GM23338 (cell line): ENCODE measurements around the gene USP1. TPM values are rescaled to one million over a fixed set of nuclear protein-coding genes. Genes with fewer than 3 reads are reported as not detected.

ENCODE experiments used
- ATAC-seq: fragments of 200-7000 bp; cut with Tn5 transposase; 3 replicates; pipeline ENCODE4 v1.9.1; 2020
- DNase-seq: peaks from one replicate; pipeline ENCODE4 v3.0.0-alpha.2; 2015; ENCODE audit warnings: low spot score
- H2AFZ ChIP-seq: fragments of 200-600 bp; sonication (generic); 2 replicates; pipeline ENCODE4 v1.8.0; 2016; ENCODE audit warnings: antibody characterized with exemption, mild to moderate bottlenecking, moderate library complexity
- H3F3A ChIP-seq: fragments of 200-600 bp; sonication (generic); replicated peaks from 2 replicates; pipeline ENCODE4 v1.8.0; 2017; ENCODE audit warnings: antibody characterized with exemption, mixed run types, low read depth
- H3K27ac ChIP-seq: fragments of 200-600 bp; sonication (generic); 2 replicates; pipeline ENCODE4 v1.6.1; 2016; ENCODE audit warnings: low read depth
- H3K27me3 ChIP-seq: fragments of 200-600 bp; sonication (generic); 2 replicates; pipeline ENCODE4 v1.8.0; 2016; ENCODE audit warnings: mild to moderate bottlenecking, mixed run types, moderate library complexity; ENCODE audit not compliant: insufficient read depth
- H3K36me3 ChIP-seq: fragments of 200-600 bp; sonication (generic); 2 replicates; pipeline ENCODE4 v1.8.0; 2016; ENCODE audit warnings: mild to moderate bottlenecking; ENCODE audit not compliant: insufficient read depth
- H3K4me1 ChIP-seq: fragments of 200-600 bp; sonication (generic); 2 replicates; pipeline ENCODE4 v1.8.0; 2016; ENCODE audit warnings: mild to moderate bottlenecking, moderate library complexity; ENCODE audit not compliant: insufficient read depth
- H3K4me2 ChIP-seq: fragments of 200-600 bp; sonication (generic); 2 replicates; pipeline ENCODE4 v1.7.1; 2017; ENCODE audit warnings: mixed run types
- H3K4me3 ChIP-seq: fragments of 200-600 bp; sonication (generic); 2 replicates; pipeline ENCODE4 v1.6.1; 2016; ENCODE audit warnings: mixed run types
- H3K79me2 ChIP-seq: fragments of 200-600 bp; sonication (generic); replicated peaks from 2 replicates; pipeline ENCODE4 v1.8.0; 2017; ENCODE audit warnings: mild to moderate bottlenecking; ENCODE audit not compliant: insufficient read depth
- H3K9me2 ChIP-seq: fragments of 200-600 bp; sonication (generic); 2 replicates; pipeline ENCODE4 v1.8.0; 2017; ENCODE audit not compliant: insufficient read depth
- H4K20me1 ChIP-seq: fragments of 200-600 bp; sonication (generic); replicated peaks from 2 replicates; pipeline ENCODE4 v1.8.0; 2017; ENCODE audit warnings: mild to moderate bottlenecking; ENCODE audit not compliant: insufficient read depth
- H3K27ac Mint-ChIP-seq: 2 replicates; pipeline ENCODE4 v1.8.0; 2020; ENCODE audit warnings: inconsistent platforms, mild to moderate bottlenecking, moderate library complexity, mixed read lengths
- H3K27me3 Mint-ChIP-seq: 3 replicates; pipeline ENCODE4 v1.8.0; 2022; ENCODE audit warnings: low read depth, mild to moderate bottlenecking, moderate library complexity, mixed read lengths, inconsistent platforms; ENCODE audit not compliant: insufficient read depth, poor library complexity
- H3K36me3 Mint-ChIP-seq: 3 replicates; pipeline ENCODE4 v1.8.0; 2021; ENCODE audit warnings: low read depth, mild to moderate bottlenecking, inconsistent platforms, moderate library complexity, mixed read lengths
- H3K4me1 Mint-ChIP-seq: 3 replicates; pipeline ENCODE4 v1.8.0; 2020; ENCODE audit warnings: mild to moderate bottlenecking, inconsistent platforms, mixed read lengths
- H3K4me3 Mint-ChIP-seq: 3 replicates; pipeline ENCODE4 v1.8.0; 2021; ENCODE audit warnings: moderate library complexity, mild to moderate bottlenecking, inconsistent platforms, mixed read lengths
- H3K9me3 Mint-ChIP-seq: 3 replicates; pipeline ENCODE4 v1.8.0; 2020; ENCODE audit warnings: moderate library complexity, mild to moderate bottlenecking, inconsistent platforms, mixed read lengths
- CREB1 ChIP-seq: fragments of 250-450 bp; sonication (Bioruptor Pico); IDR thresholded peaks from 2 replicates; pipeline ENCODE4 v1.5.0; 2020; ENCODE audit warnings: low read depth, mild to moderate bottlenecking, moderate library complexity
- CTCF ChIP-seq, 2 experiments: fragments of 200-600 bp in 1 of 2; sonication (generic) in 1 of 2; conservative IDR thresholded peaks; 2 replicates each; pipeline versions ENCODE4 v1.5.1 to v1.6.1; 2016 to 2017; ENCODE audit warnings: antibody characterized with exemption in 2 of 2, low read depth in 2 of 2, mild to moderate bottlenecking in 2 of 2, moderate library complexity in 1 of 2
- EZH2 ChIP-seq: fragments of 200-600 bp; sonication (generic); IDR thresholded peaks from one replicate; pipeline ENCODE4 v1.8.0; 2017; ENCODE audit warnings: antibody characterized with exemption, mild to moderate bottlenecking, low read depth; ENCODE audit not compliant: unreplicated experiment
- EZH2phosphoT487 ChIP-seq: fragments of 200-600 bp; sonication (generic); IDR thresholded peaks from one replicate; pipeline ENCODE4 v1.8.1; 2018; ENCODE audit warnings: antibody characterized with exemption; ENCODE audit not compliant: unreplicated experiment
- JUNB ChIP-seq: IDR thresholded peaks from one replicate; pipeline ENCODE4 v1.6.1; 2016; ENCODE audit warnings: antibody characterized with exemption; ENCODE audit not compliant: unreplicated experiment
- NANOG ChIP-seq: IDR thresholded peaks from 2 replicates; pipeline ENCODE4 v1.6.1; 2016; ENCODE audit warnings: antibody characterized with exemption, borderline replicate concordance
- POLR2AphosphoS5 ChIP-seq: IDR thresholded peaks from 2 replicates; pipeline ENCODE4 v1.6.1; 2016; ENCODE audit warnings: antibody characterized with exemption, low read depth
- STAT1 ChIP-seq: IDR thresholded peaks from one replicate; pipeline ENCODE4 v1.6.1; 2016; ENCODE audit warnings: antibody characterized with exemption; ENCODE audit not compliant: unreplicated experiment
- ZNF114 ChIP-seq: fragments of 250-450 bp; sonication (Bioruptor Pico); IDR thresholded peaks from 2 replicates; pipeline ENCODE4 v1.5.0; 2020; ENCODE audit warnings: mild to moderate bottlenecking, moderate library complexity
- ZNF331 ChIP-seq: fragments of 250-450 bp; sonication (Bioruptor Pico); IDR thresholded peaks from 2 replicates; pipeline ENCODE4 v1.5.0; 2020; ENCODE audit warnings: low read depth, mild to moderate bottlenecking, moderate library complexity
- ZNF462 ChIP-seq: fragments of 250-450 bp; sonication (Bioruptor Pico); IDR thresholded peaks from 2 replicates; pipeline ENCODE4 v1.5.0; 2020; ENCODE audit warnings: mild to moderate bottlenecking, moderate library complexity
- polyA plus RNA-seq: library from polyadenylated mRNA; unstranded; fragments of >200 nt; fragmentation: Nextera tagmentation; extraction: Ambion mirVana; gene quantifications from 2 replicates; pipeline ENCODE4 v1.2.1, GENCODE V29; 2016
- total RNA-seq: library from RNA; depleted of rRNA; stranded (reverse); fragments of >200 nt; shearing (Covaris generic); gene quantifications from 2 replicates; pipeline ENCODE4 v1.2.3, GENCODE V29; 2014
- TF ChIP-seq, protein P1 (sequence below): IDR thresholded peaks from 2 replicates; pipeline ENCODE4 v1.6.1; 2016; ENCODE audit warnings: antibody characterized with exemption
- TF ChIP-seq, protein P2 (sequence below): IDR thresholded peaks from one replicate; pipeline ENCODE4 v1.6.1; 2018; ENCODE audit warnings: antibody characterized with exemption; ENCODE audit not compliant: unreplicated experiment

The USP1 gene
- total and polyA plus RNA-seq, 2 experiments from 2014 or later = 45.6 to 74.6 TPM

DNA sequence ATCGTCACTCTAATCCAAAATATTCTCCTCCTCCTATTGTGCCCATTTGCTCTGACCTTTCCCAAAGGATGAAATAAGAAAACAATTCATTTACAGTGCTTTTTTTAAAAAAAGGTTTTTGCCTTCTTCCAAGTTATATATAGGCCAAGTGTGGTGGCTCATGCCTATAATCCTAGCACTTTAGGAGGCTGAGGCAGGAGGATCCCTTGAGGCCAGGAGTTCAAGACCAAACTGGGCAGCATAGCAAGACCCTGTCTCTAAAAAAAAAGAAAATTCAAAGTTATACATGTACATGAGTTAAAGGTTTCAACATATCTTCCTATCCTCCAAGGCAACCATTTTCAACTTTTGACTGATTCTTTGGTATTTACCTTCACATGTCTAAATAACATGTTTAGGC, 10.1 kb upstream of the USP1 start:
- no peaks in the 10 kb centered on the region for H4K20me1 ChIP-seq
- H3K36me3 ChIP-seq = no peaks in the 10 kb centered on the region
- H3K36me3 Mint-ChIP-seq = no peaks in the 10 kb centered on the region
- H3K27me3 ChIP-seq = no peaks in the 10 kb centered on the region
- no peaks in the 10 kb centered on the region for H3K4me1 ChIP-seq
- H3K4me3 Mint-ChIP-seq = no peak overlapping the region
- DNase-seq (no peak), ATAC-seq (no peak)
- TF ChIP-seq EZH2phosphoT487 (no peak), STAT1 (no peak), ZNF462 (CRISPR knock-in tag) (no peak), CREB1 (no peak), POLR2AphosphoS5 (no peak), JUNB (no peak), EZH2 (no peak), ZNF114 (no peak), NANOG (no peak), CTCF (conservative IDR thresholded peaks at IDR 0.05; ENCODE audit: low read depth in 2 of 2) (no peak), ZNF331 (CRISPR knock-in tag) (no peak)
- TF ChIP-seq, protein P1, sequence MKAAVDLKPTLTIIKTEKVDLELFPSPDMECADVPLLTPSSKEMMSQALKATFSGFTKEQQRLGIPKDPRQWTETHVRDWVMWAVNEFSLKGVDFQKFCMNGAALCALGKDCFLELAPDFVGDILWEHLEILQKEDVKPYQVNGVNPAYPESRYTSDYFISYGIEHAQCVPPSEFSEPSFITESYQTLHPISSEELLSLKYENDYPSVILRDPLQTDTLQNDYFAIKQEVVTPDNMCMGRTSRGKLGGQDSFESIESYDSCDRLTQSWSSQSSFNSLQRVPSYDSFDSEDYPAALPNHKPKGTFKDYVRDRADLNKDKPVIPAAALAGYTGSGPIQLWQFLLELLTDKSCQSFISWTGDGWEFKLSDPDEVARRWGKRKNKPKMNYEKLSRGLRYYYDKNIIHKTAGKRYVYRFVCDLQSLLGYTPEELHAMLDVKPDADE = no peak
- TF ChIP-seq, protein P2, sequence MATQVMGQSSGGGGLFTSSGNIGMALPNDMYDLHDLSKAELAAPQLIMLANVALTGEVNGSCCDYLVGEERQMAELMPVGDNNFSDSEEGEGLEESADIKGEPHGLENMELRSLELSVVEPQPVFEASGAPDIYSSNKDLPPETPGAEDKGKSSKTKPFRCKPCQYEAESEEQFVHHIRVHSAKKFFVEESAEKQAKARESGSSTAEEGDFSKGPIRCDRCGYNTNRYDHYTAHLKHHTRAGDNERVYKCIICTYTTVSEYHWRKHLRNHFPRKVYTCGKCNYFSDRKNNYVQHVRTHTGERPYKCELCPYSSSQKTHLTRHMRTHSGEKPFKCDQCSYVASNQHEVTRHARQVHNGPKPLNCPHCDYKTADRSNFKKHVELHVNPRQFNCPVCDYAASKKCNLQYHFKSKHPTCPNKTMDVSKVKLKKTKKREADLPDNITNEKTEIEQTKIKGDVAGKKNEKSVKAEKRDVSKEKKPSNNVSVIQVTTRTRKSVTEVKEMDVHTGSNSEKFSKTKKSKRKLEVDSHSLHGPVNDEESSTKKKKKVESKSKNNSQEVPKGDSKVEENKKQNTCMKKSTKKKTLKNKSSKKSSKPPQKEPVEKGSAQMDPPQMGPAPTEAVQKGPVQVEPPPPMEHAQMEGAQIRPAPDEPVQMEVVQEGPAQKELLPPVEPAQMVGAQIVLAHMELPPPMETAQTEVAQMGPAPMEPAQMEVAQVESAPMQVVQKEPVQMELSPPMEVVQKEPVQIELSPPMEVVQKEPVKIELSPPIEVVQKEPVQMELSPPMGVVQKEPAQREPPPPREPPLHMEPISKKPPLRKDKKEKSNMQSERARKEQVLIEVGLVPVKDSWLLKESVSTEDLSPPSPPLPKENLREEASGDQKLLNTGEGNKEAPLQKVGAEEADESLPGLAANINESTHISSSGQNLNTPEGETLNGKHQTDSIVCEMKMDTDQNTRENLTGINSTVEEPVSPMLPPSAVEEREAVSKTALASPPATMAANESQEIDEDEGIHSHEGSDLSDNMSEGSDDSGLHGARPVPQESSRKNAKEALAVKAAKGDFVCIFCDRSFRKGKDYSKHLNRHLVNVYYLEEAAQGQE = no peak
- no peaks in the 10 kb centered on the region for H3K79me2 ChIP-seq
- no peak overlapping the region for H3K27ac Mint-ChIP-seq
- H3K27ac ChIP-seq = no peak overlapping the region
- no peaks in the 10 kb centered on the region for H3K9me3 Mint-ChIP-seq
- H3K9me2 ChIP-seq = no peaks in the 10 kb centered on the region; the same call in 1 of the 2 replicates
- H3F3A ChIP-seq = no peaks in the 10 kb centered on the region
- no peak overlapping the region for H3K4me2 ChIP-seq
- H3K4me3 ChIP-seq = no peak overlapping the region
- no peaks in the 10 kb centered on the region for H3K27me3 Mint-ChIP-seq
- no peak overlapping the region for H2AFZ ChIP-seq
- H3K4me1 Mint-ChIP-seq = peaks cover 4% of the 10 kb centered on the region; the same call in 1 of the 3 replicates
